Body of pancreas (tissue), 4 donors: ENCODE data around the gene UBL3.

Source experiments
- POLR2A ChIP-seq, 3 donors: fragments of 450-650 bp; IDR thresholded peaks; one replicate each; pipeline ENCODE4 v1.6.1; 2016; ENCODE audit warnings: antibody characterized with exemption in 3 of 3, mild to moderate bottlenecking in 2 of 3
- TF ChIP-seq, protein P1 (sequence below), 7 experiments: fragments of 450-650 bp in 4 of 7; fragments of 200-600 bp in 3 of 7; sonication (generic) in 3 of 7; IDR thresholded peaks; one replicate each; pipeline ENCODE4 v1.5.1; 2016 to 2019; ENCODE audit warnings: antibody characterized with exemption in 7 of 7

DNA sequence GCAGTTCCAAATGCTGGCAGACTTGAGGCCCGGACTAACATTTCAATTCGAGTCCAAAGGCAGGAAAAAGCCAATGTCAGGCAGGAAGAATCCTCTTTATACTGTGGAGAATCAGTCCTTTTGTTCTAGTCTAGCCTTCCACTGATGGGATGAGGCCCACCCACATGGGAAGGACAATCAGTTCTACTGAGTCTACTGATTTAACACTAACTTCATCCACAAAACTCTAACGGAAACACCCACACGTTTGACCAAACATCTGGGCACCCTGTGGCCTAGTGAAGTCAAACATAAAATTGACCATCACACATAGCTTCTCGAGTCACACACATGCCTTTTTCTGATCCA lies 100.3 kb downstream of the UBL3 start:
- TF ChIP-seq, protein P1, sequence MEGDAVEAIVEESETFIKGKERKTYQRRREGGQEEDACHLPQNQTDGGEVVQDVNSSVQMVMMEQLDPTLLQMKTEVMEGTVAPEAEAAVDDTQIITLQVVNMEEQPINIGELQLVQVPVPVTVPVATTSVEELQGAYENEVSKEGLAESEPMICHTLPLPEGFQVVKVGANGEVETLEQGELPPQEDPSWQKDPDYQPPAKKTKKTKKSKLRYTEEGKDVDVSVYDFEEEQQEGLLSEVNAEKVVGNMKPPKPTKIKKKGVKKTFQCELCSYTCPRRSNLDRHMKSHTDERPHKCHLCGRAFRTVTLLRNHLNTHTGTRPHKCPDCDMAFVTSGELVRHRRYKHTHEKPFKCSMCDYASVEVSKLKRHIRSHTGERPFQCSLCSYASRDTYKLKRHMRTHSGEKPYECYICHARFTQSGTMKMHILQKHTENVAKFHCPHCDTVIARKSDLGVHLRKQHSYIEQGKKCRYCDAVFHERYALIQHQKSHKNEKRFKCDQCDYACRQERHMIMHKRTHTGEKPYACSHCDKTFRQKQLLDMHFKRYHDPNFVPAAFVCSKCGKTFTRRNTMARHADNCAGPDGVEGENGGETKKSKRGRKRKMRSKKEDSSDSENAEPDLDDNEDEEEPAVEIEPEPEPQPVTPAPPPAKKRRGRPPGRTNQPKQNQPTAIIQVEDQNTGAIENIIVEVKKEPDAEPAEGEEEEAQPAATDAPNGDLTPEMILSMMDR (IDR thresholded peaks at IDR 0.05): no peak
- no peak for TF ChIP-seq POLR2A (IDR thresholded peaks at IDR 0.05)
